ENCODE results near the gene GSTO2. TPM values are rescaled to one million over a fixed set of nuclear protein-coding genes. Genes with fewer than 3 reads are reported as not detected.

Gene GSTO2
- total and polyA plus RNA-seq, 5 experiments from 2014 or later = 0.15 to 2.0 (median 1.4) TPM

Small RNA genes within 50 kb of the gene (microRNA-seq; reads per million reads assigned to microRNA genes)
- gene MIR4482 (ENCODE audit: borderline microRNAs expressed) = not detected

Other genes starting within 250 kb of the GSTO2 start
- gene COL17A1, start 183.3 kb upstream of the GSTO2 start, total RNA-seq = not detected
- gene COL17A1, start 183.3 kb upstream of the GSTO2 start, polyA plus RNA-seq = not detected
- gene SFR1, start 147.0 kb upstream of the GSTO2 start, total RNA-seq = 10 to 100 TPM; 15.5 to 17.3 TPM
- 10 to 100 TPM; 12.9 to 18.2 (median 14.4) TPM for gene SFR1, start 147.0 kb upstream of the GSTO2 start, polyA plus RNA-seq
- gene CFAP43, start 36.8 kb upstream of the GSTO2 start, total RNA-seq = under 1 TPM; 0.16 to 0.39 TPM
- not detected for gene CFAP43, start 36.8 kb upstream of the GSTO2 start, polyA plus RNA-seq
- gene GSTO1, start 14.3 kb upstream of the GSTO2 start, total RNA-seq = 10 to 100 TPM; 38.7 to 44.3 TPM
- 100 to 1,000 TPM; 119 to 135 (median 134) TPM for gene GSTO1, start 14.3 kb upstream of the GSTO2 start, polyA plus RNA-seq
- 10 to 100 TPM; 14.2 to 16.0 TPM for gene ITPRIP, start 69.3 kb downstream of the GSTO2 start, total RNA-seq
- 10 to 100 TPM; 10.6 to 16.0 (median 15.6) TPM for gene ITPRIP, start 69.3 kb downstream of the GSTO2 start, polyA plus RNA-seq
- gene CFAP58, start 84.6 kb downstream of the GSTO2 start, total RNA-seq = not detected
- not detected for gene CFAP58, start 84.6 kb downstream of the GSTO2 start, polyA plus RNA-seq

Data from naive thymus-derived CD8-positive, alpha-beta T cell (primary cell).